GM18498 (cell line): Measurements from ENCODE around the gene RPRD2.
"Not testable (repeated sequence)": the region's sequence is repeated elsewhere in the genome, so short reads cannot be mapped to it uniquely, and the experiment has no call there.

Source experiments
- ATAC-seq: cut with Tn5 transposase; IDR thresholded peaks from one replicate; pipeline ENCODE4 v1.9.1; 2021; ENCODE audit warnings: mild to moderate bottlenecking, moderate library complexity; ENCODE audit not compliant: unreplicated experiment

Gene RPRD2

DNA sequence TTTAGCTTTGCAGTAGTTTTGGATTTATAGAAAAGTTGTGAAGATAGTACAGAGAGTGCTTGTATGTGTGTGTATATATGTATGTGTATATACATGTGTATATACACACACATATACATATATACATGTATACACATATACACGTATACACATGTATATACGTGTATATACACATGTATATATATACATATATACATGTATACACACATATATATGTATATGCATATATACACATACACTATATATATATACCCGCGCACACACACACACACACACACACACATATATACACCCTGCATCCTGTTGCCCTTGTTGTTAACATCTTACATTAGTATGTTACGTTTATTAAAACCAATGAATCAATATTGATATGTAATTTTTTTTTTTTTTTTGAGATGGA lies 24.3 kb downstream of the RPRD2 start:
- no peak for ATAC-seq

DNA sequence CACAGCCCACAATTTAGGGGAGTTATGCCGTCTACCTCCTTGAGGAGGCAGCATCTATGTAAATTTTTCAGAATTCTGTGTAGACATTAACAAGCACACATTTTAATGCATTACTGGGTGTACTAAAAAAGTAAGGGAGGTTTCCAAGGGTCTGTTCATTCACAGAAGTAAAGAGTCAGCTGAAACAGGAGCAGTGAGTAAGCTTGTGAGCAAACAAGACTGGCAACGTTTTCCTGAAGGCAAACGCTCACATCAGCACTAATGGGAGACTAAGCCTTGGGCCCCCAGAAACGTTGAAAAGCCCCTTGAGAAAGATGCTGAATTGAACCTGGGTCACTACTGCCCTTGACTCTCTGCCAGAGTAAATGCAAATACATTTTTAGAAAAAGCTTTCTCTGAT lies 25.7 kb downstream of the RPRD2 start:
- no peak for ATAC-seq

DNA sequence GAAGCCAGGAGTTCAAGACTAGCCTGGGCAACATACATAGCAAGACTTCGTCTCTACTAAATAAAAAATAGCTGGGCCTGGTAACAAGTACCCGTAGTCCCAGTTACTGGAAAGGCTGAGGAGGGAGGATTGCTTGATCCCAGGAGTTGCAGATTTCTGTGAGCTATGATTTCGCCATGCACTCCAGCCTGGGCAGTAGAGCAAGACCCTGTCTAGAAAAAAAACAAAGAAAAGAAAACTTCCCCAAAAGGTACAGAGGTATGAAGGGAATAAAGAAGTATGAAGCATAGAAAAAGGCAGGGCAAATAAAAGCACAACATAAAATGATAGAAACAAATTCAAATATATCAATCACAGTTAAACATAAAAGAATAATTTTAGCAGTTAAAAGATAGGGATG lies 28.7 kb downstream of the RPRD2 start:
- ATAC-seq, result no peak

DNA sequence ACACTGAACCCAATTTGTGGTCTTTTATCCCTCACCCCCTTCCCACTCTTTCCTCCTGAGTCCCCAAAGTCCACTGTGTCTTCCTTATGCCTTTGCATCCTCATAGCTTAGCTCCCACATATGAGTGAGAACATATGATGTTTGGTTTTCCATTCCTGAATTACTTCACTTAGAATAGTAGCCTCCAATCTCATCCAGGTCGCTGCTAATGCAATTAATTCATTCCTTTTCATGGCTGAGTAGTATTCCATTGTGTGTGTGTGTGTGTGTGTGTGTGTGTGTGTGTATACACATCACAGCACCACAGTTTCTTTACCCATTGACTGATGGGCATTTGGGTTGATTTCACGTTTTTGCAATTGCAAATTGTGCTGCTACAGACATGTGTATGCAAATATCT lies 31.2 kb downstream of the RPRD2 start:
- ATAC-seq, result not testable (repeated sequence)

DNA sequence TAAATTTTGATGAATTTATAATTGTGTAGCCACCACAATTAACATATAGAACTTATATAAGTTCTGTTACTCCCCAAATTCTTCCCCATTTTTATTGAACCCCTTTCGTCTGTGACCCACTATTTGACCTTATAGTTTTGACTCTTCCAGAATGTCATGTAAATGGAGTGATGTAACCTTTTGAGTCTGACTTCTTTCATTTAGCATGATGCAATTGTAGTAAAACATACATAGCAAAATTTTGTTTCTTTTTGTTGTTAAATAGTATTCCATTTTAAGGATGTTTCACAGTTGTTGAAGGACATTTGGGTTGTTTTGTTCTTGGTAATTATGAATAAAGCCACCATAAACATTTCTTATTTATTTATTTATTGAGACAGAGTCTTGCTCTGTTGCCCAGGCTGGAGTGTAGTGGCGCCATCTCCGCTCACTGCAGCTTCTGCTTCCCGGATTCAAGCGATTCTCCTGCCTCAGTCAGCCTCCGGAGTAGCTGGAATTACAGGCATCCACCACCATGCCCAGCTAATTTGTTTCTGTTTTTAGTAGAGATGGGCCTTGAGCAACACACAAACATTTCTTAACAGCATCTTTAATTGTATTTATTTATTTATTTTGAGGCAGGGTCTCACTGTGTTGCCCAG lies 33.6 kb downstream of the RPRD2 start:
- no peak for ATAC-seq

DNA sequence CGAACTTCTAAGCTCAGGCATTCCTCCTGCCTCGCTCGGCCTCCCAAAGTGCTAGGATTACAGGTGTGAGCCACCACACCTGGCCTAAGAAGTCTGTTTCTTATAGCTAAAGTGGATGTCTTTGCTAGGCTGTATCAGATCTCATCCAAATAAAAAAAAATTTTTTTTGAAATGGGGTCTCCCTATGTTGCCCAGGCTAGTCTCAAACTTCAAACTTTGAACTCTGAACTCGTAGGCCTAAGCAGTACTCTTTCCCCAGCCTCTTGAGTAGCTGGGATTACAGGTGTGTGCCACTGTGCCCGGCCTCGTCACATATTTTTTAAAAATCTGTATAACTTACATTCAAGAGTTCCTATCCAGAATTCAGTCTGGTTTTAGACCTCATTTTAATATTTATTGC lies 40.5 kb downstream of the RPRD2 start:
- ATAC-seq, result no peak

DNA sequence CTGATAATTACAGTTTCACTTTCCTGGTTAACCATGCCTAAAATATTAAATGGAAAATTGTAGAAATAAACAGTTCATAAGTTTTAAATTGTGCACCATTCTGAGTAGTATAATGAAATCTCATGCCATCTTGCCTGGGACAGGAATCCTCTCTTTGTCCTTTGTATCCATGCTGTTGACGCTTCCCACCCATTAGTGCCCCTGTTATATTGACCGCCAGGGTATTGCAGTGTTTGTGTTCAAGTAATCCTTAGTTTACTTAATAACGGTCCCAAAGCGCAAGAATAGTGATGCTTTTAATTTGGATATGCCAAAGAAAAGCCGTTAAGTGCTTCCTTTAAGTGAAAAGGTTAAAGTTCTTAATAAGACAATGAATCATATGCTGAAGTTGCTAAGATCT lies 41.7 kb downstream of the RPRD2 start:
- no peak for ATAC-seq

DNA sequence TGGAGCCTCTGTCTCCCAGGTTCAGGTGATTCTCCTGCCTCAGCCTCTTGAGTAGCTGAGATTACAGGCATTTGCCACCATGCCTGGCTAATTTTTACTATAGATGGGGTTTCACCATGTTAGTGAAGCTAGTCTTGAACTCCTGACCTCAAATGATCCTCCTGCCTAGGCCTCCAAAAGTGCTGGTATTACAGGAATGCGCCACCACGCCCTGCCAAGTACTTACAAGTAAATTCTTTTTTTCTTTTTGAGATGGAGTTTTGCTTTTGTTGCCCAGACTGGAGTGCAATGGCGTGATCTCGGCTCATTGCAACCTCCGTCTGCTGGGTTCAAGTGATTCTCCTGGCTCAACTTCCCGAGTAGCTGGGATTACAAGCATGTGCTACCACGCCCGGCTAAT lies 42.5 kb downstream of the RPRD2 start:
- no peak for ATAC-seq

DNA sequence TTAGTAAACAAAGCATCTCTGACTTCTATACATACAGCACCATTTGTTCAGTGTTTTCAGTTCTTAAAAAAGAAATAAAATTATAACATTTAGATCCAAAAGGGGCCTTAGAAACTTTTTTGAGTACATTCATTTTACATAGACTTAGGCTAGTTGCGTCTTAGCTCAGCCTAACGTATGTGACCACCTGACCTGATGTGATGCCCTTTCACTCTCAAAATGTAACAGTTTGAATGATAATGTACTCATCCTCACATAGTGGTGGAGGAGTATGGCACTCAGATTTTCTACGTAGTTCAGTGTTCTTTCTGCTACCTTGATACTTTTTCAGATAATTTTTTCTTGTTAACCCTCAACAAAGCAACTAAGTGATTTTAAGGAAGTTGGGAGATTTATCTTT lies 43.4 kb downstream of the RPRD2 start:
- no peak for ATAC-seq

DNA sequence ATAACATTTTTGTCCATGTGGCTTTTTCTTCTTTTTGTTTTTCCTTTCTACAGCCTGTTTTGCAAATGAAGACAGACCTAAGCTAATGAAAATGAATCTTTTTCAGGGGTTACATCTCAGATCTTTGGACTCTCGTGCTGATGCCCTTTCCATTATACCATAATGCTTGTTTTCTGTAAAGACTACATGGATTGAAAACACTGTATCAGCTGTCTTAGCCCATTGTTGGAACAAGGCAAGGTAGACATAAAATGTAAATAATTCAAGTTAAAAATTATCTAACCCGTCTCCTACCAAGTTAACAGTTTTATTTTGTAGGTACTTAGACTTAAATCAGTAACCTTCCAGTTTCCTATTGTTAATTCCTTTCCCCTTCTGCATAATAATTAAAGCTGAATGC lies 44.9 kb downstream of the RPRD2 start:
- no peak for ATAC-seq

DNA sequence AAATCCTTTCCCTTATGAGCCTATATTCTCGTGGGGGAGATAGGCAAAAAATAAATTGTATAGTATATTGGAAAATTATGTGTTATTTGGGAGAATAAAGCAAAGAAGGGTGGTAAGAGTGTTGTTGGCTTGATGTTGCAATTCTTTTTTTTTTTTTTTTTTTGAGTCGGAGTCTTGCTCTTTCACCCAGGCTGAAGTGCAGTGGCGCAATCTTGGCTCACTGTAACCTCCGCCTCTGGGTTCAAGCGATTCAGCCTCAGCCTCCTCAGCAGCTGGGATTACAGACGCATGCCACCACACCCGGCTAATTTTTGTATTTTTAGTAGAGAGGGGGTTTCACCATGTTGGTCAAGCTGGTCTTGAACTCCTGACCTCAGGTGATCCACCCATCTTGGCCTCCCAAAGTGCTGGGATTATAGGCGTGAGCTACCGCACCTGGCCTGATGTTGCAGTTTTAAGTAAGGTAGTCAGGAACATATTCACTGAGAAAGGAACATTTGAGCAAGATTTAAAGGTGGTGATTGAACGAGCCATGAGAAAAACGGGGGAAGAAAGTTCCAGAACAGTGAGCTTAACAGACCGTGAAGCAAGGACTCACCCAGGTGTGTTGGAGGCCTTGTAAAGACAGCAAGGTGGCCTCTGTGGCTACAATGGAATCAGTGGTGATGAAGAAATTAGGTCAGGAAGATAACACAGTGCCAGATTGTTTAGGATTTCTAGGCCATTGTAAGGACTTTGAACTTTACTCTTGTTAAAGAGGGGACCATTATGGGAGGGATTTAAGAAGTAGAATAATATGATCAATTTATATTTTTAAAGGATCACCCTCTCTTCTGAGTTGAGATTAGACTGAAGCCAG lies 45.8 kb downstream of the RPRD2 start:
- no peak for ATAC-seq

DNA sequence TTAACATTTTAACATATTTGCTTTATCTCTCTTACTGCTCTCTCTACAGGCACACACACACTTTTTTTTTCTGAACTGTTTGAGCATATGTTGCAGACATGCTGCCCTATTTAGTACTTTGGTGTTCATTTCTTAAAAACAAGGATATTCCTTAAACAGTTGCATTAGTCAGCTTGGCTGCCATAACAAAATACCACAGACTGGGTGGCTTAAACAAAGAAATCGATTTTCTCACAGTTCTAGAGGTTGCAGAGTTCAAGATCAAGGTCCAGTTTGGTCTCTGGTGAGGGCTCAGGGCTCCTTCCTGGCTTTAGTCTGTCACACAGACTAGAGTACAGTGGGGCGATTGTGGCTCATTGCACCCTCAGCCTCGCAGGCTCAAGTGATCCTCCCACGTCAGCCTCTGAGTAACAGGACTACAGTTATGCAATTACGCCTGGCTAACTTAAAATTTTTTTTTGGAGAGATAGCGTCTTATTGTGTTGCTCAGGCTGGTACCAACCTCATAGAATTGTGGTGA lies 46.7 kb downstream of the RPRD2 start:
- ATAC-seq, result no peak

DNA sequence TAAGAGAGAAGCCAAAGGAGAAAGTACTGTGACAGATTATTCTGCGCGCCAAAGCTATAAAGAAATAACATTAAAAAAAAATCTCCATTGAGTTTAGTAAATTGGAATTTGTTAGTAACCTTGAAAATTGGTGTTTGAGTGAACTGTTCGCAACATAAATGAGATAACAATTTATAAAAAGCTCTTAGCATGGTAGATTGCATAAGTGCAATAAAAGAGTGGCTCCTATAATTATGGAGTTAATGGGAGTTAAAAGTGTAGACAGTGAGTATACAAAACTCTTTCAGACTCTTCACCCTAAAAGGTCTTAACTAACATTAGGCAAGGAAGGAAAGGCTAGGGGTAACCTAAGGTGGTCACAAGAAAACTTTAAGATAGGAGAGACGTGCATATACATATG lies 50.6 kb downstream of the RPRD2 start:
- no peak for ATAC-seq

DNA sequence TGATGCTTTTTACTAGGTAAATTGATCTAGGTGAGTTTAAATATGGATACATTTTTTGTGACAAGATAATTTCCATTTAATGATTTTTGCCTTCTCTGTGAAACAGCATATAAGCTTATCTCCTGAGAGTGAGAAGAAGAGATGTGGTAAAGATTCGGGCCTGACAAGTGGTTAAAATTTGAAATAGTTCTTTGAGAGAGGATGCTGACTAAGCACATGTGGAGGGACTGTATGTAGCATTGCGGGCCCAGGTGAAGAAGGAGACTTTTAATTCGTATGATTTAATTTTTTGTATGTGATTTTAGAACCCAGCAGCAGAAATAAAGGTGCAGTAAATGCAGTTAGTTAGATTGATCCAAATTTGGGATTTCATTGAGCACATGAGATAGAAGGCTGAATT lies 51.9 kb downstream of the RPRD2 start:
- no peak for ATAC-seq

DNA sequence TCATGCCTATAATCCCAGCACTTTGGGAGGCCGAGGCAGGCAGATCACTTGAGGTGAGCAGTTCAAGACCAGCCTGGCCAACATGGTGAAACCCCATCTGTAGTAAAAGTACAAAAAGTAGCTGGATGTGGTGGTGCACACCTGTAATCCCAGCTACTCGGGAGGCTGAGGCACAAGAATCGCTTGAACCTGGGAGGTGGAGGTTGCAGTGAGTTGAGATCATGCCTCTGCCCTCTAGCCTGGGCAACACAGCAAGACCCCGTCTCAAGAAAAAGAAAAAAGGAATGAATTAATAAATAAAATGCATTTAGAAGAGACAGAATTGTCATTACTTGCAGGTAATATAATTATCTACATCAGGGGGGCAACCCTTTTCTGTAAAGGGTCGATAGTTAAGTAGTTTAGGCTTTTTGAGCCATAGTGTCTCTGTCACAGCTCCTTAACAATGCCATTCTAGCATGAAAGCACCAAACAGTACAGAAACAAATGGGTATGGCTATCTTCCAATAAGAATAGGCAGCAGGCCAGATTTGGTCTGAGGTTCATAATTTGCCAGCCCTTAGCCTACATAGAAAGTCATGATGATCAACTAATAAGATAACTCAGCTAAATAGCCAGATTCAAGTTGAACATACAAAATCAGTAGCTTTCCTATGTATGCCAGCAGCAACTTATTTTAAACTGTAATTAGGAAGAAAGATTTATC lies 56.8 kb downstream of the RPRD2 start:
- no peak for ATAC-seq

DNA sequence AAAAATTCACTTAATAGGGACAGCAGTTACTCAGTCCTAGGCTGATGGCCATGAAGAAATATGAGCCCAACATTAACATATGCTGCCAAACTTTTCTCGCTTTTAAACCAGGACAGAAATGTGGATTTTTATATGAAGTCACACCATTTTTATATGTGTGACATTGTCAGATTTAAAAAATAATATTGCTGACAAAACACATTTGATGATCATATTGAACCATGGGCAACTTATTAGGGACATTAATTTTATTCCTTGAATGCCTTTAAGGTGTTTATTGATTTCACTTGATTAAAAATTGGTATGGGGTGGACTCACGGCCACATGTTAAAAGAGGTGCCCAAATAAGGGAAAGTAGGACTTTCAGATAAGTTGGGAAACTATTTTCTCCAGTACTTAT lies 58.6 kb downstream of the RPRD2 start:
- no peak for ATAC-seq

DNA sequence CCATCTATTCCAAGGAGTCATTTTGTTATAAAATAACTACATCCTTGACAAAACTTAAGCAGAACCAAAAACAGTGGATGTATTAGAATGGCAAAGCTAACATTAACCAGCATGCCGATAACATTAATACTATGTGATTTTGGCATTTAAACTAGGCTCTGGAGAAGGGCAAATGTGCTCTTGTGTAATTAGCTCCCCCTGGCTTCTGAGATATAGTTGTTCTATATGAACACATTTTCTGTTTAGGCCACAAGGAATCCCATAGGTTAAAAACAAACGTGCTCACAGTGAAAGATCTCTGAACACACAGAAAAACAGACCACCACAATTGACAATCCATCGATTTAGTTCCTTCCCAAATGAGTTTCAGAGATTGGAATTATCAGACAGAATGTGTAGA lies 65.9 kb downstream of the RPRD2 start:
- no peak for ATAC-seq

DNA sequence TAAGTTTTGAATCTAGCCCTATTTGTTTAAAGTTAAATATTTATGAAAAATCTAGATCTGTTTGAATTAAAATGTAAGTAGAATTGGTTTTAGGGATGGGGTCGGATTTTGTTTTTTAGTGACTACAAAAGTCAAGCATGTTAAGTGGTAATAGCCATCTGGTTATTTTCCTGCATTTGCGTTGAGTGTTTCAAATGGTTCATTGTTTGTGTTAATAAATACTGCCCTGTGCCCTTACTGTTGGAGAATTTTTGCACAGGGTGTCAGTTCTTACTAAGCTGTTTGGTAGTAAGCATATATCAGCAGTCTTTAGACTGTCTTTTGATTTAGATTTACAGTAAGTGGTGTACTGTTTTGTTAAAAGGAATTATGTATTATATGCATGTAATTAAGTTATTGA lies 77.2 kb downstream of the RPRD2 start:
- no peak for ATAC-seq

DNA sequence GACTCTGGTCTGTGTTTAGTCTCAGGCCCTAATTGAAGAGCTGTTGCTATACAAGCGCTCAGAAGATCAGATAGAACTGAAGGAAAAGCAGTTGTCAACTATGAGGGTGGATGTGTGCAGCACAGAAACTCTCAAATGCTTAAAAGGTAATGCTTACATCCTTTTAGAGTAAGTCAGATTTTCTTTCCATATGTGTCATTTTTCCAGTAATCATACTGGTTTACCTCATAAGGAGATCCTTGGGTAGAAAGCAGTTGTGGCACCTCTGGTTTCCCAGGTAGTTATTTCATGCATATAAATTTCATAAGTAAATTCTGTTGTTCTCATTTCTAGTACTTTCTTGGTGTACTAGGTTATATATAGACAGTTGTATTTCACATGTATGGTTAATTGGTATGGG lies 80.3 kb downstream of the RPRD2 start:
- no peak for ATAC-seq

DNA sequence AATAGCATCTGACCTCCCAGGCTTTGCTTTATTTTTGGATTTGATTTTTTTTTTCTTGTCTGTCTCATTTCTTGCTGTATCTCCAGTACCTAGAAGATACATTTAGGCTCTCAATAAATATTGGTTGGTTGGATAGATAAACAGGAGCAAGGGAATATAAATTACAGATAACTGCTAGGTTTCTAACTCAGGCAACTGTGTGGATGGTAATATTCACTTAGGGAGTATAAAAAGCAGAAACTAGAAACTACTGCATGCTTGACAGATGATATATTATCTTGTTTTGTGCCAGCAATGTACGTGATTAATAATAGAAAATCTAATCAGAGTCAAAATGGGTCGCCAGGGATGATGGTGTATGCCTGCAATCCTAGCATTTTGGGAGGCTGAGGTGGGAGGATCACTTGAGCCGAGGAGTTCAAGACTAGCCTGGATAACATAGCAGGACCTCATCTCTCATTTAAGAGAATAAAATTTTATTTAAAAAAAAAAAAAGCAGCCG lies 92.2 kb downstream of the RPRD2 start:
- no peak for ATAC-seq

DNA sequence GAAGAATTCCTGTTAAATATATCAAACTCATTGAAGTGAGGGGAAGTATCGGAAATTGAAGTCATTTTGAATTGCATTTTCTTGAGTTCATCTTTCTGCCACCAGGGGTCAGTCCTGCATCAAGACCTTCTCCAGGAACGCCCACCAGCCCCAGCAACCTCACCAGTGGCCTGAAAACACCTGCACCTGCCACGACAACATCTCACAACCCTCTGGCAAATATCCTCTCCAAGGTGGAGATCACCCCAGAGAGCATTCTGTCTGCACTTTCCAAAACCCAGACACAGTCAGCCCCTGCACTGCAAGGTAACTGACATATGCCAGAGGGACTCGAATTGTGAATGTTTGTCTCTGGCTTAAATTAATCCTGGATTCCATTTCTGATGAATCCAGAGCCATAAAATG lies 100.5 kb downstream of the RPRD2 start:
- no peak for ATAC-seq

DNA sequence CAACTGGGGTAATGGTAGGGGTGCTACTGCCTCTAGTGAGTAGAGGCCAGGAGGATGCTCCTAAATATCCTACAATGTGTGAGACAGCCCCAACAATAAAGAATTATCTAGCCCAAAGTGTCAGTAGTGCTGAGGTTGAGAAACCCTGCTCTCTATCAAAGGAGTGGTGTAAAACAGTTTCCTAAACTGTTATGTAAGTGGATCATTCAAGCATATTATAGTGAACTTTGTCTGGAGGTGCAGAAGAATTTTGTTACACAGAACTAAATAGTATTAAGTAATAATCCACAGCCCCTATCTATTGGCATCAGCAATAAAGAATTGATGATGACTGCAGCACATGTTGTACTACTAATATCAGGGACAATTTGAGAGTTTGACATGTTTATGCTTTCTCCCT lies 103.0 kb downstream of the RPRD2 start:
- ATAC-seq, result no peak
